K562 (cell line): ENCODE results near the gene RNU6-1. TPM values are rescaled to one million over a fixed set of nuclear protein-coding genes. Genes with fewer than 3 reads are reported as not detected.

Experiments
- ATAC-seq: fragments of 200-7000 bp; cut with Tn5 transposase; 3 replicates; pipeline ENCODE4 v1.9.1; 2020; ENCODE audit warnings: moderate library complexity
- BruUV-seq: library from RNA; stranded (reverse); fragments of 400-500 nt; replicated peaks from 2 replicates; lab custom pipeline; 2021; lab: Mats Ljungman, UMichigan
- CTCF ChIA-PET: fragments of 300-600 bp; formaldehyde crosslinking; extraction: SDS; loops from one replicate; lab custom pipeline; 2021; ENCODE audit warnings: low intra/inter-chr PET ratio; lab: Yijun Ruan, JAX
- POLR2A ChIA-PET: fragments of 300-600, 350-650 bp; sonication (Branson Sonifier 250); formaldehyde crosslinking; extraction: SDS; loops from one replicate; lab custom pipeline; 2021; ENCODE audit warnings: antibody characterized with exemption, inconsistent platforms; lab: Yijun Ruan, JAX
- DNase-seq, 4 experiments: peaks; one replicate each; pipeline versions ENCODE4 v3.0.0 to v3.0.0-alpha.2; 2011 to 2018; ENCODE audit warnings: low spot score in 3 of 4, mixed read lengths in 3 of 4; ENCODE audit errors: extremely low read depth in 1 of 4
- FAIRE-seq: peaks from 2 replicates; lab custom pipeline; 2011; peaks lifted over from hg19 to GRCh38; lab: Jason Lieb, UNC
- H2AFZ ChIP-seq: 2 replicates; pipeline ENCODE4 v1.6.0; 2011; ENCODE audit warnings: low read depth, low read length, control low read depth, inconsistent platforms
- H3K27ac ChIP-seq: fragments of 200-600 bp; 3 replicates; pipeline ENCODE4 v1.8.0; 2011; ENCODE audit warnings: low read depth, mild to moderate bottlenecking, control low read depth, inconsistent platforms, low read length, moderate library complexity, mixed read lengths; ENCODE audit errors: extremely low read depth
- H3K27me3 ChIP-seq, 2 experiments: fragments of 300-600 bp in 1 of 2; 2 replicates in 1 of 2; 3 replicates in 1 of 2; pipeline versions ENCODE4 v1.6.0 to v1.8.0; 2011; ENCODE audit warnings: inconsistent platforms in 2 of 2, low read length in 2 of 2, mild to moderate bottlenecking in 1 of 2, mixed read lengths in 1 of 2, moderate library complexity in 1 of 2; ENCODE audit not compliant: control insufficient read depth in 2 of 2, insufficient read depth in 2 of 2
- H3K36me3 ChIP-seq: fragments of 300-600 bp; 3 replicates; pipeline ENCODE4 v1.8.0; 2011; ENCODE audit warnings: mild to moderate bottlenecking, low read length, inconsistent platforms; ENCODE audit not compliant: control insufficient read depth, insufficient read depth
- H3K4me1 ChIP-seq, 2 experiments: fragments of 200-600 bp in 1 of 2; replicated peaks in 1 of 2; 2 replicates in 1 of 2; 3 replicates in 1 of 2; pipeline versions ENCODE4 v1.5.1 to v1.8.0; 2011; ENCODE audit warnings: inconsistent platforms in 2 of 2, low read length in 2 of 2, mild to moderate bottlenecking in 1 of 2, mixed read lengths in 1 of 2, moderate library complexity in 1 of 2; ENCODE audit not compliant: control insufficient read depth in 2 of 2, insufficient read depth in 2 of 2
- H3K4me2 ChIP-seq: 2 replicates; pipeline ENCODE4 v1.6.1; 2011; ENCODE audit warnings: low read length, control low read depth, inconsistent platforms, mixed read lengths; ENCODE audit not compliant: insufficient read depth
- H3K4me3 ChIP-seq: fragments of 200-600 bp; sonication (generic), shearing (Covaris generic); 2 replicates; pipeline ENCODE4 v1.5.1; 2016; ENCODE audit warnings: control low read depth, inconsistent platforms
- H3K79me2 ChIP-seq: fragments of 200-600 bp; 3 replicates; pipeline ENCODE4 v1.8.0; 2011; ENCODE audit warnings: low read length, inconsistent platforms; ENCODE audit not compliant: control insufficient read depth, insufficient read depth
- H3K9ac ChIP-seq, 2 experiments: 2 replicates each; pipeline versions ENCODE4 v1.6.0 to v1.6.1; 2011; ENCODE audit warnings: low read depth in 2 of 2, low read length in 2 of 2, control low read depth in 1 of 2, inconsistent platforms in 1 of 2, mild to moderate bottlenecking in 1 of 2, mixed read lengths in 1 of 2; ENCODE audit not compliant: insufficient read depth in 1 of 2
- H3K9me1 ChIP-seq: one replicate; pipeline ENCODE4 v1.6.0; 2011; ENCODE audit warnings: inconsistent platforms, mild to moderate bottlenecking, low read length, moderate library complexity; ENCODE audit not compliant: control insufficient read depth, insufficient read depth
- H3K9me3 ChIP-seq: replicated peaks from 2 replicates; pipeline ENCODE4 v1.5.1; 2011; ENCODE audit warnings: low read depth, low read length, inconsistent platforms; ENCODE audit not compliant: control insufficient read depth, insufficient read depth
- H4K20me1 ChIP-seq: replicated peaks from 2 replicates; pipeline ENCODE4 v1.6.1; 2011; ENCODE audit warnings: low read length, inconsistent platforms, mixed read lengths; ENCODE audit not compliant: control insufficient read depth, insufficient read depth
- ARID2 ChIP-seq: fragments of 450-650 bp; IDR thresholded peaks from 2 replicates; pipeline ENCODE4 v1.6.1; 2017; ENCODE audit warnings: antibody characterized with exemption, mild to moderate bottlenecking
- GABPA ChIP-seq: fragments of 200-800 bp; sonication (Bioruptor generic); conservative IDR thresholded peaks from 2 replicates; pipeline ENCODE4 v1.6.1; 2016; ENCODE audit warnings: low read depth, missing genetic modification characterization, missing compliant biosample characterization
- GATAD2B ChIP-seq: fragments of 450-650 bp; IDR thresholded peaks from 2 replicates; pipeline ENCODE4 v1.6.1; 2017; ENCODE audit warnings: mild to moderate bottlenecking, borderline replicate concordance
- WGBS: fragments of 100-300 bp; shearing (Covaris generic); methylation state at CpG from one replicate; pipeline ENCODE4 v1.1.6; 2016; ENCODE audit warnings: low coverage, mixed read lengths; ENCODE audit not compliant: insufficient coverage; ENCODE audit errors: missing lambda C conversion rate; 5-methylcytosine and 5-hydroxymethylcytosine counted together
- in situ Hi-C: fragments of 300-500 bp; cut with MboI; formaldehyde crosslinking; loops from 4 replicates; pipeline ENCODE4 v1.15.0; 2018; ENCODE audit warnings: inconsistent platforms, mixed read lengths
- intact Hi-C: fragments of 100-400 bp; cut with micrococcal nuclease; formaldehyde crosslinking; loops from 2 replicates; pipeline ENCODE4 v1.14.2; 2022
- polyA plus RNA-seq, 8 experiments: library from polyadenylated mRNA; depleted of rRNA in 4 of 8; stranded (reverse) in 5 of 8; unstranded in 3 of 8; fragments of >200 nt; fragmentation: Nextera tagmentation in 2 of 8; fragmentation: Illumina TruSeq in 1 of 8; extraction: Ambion mirVana in 2 of 8; extraction: Trizol in 1 of 8; gene quantifications; 2 replicates each; pipeline versions ENCODE4 v1.2.1 to v1.2.3, GENCODE V29; 2011 to 2014; ENCODE audit warnings: inconsistent platforms in 1 of 8, missing spikeins in 1 of 8
- total RNA-seq, 7 experiments: library from RNA; depleted of rRNA in 6 of 7; stranded (reverse); fragments of >200 nt in 6 of 7; fragmentation: Illumina TruSeq in 2 of 7; extraction: Trizol in 2 of 7; gene quantifications; 2 replicates each; pipeline versions ENCODE4 v1.2.1 to v1.2.3, GENCODE V29; 2011 to 2021; ENCODE audit warnings: low replicate concordance in 1 of 7
- TF ChIP-seq, protein P1 (sequence below): sonication (generic); formaldehyde crosslinking; IDR thresholded peaks from 2 replicates; pipeline ENCODE4 v1.8.1; 2023; ENCODE audit warnings: mild to moderate bottlenecking, missing genetic modification reagents
- TF ChIP-seq, protein P2 (sequence below), 2 experiments: fragments of 450-650 bp; formaldehyde crosslinking in 1 of 2; IDR thresholded peaks; 2 replicates each; pipeline versions ENCODE4 v1.4.0 to v1.6.1; 2014 to 2020; ENCODE audit warnings: mild to moderate bottlenecking in 2 of 2, borderline replicate concordance in 1 of 2, low read depth in 1 of 2
- TF ChIP-seq, protein P3 (sequence below), 3 experiments: IDR thresholded peaks in 2 of 3; conservative IDR thresholded peaks in 1 of 3; 2 replicates each; pipeline ENCODE4 v1.5.1; 2011 to 2012; ENCODE audit warnings: low read length in 3 of 3, mild to moderate bottlenecking in 3 of 3, control low read depth in 2 of 3, improper control_type of control experiment in 1 of 3, inconsistent platforms in 1 of 3, low read depth in 1 of 3, mixed read lengths in 1 of 3, moderate library complexity in 1 of 3; ENCODE audit not compliant: insufficient read depth in 2 of 3

RNU6-1 gene
- total and polyA plus RNA-seq, 9 of the 15 experiments (the other 6 are each of a cell fraction or from before 2014, with no cell fraction given), result not detected

DNA sequence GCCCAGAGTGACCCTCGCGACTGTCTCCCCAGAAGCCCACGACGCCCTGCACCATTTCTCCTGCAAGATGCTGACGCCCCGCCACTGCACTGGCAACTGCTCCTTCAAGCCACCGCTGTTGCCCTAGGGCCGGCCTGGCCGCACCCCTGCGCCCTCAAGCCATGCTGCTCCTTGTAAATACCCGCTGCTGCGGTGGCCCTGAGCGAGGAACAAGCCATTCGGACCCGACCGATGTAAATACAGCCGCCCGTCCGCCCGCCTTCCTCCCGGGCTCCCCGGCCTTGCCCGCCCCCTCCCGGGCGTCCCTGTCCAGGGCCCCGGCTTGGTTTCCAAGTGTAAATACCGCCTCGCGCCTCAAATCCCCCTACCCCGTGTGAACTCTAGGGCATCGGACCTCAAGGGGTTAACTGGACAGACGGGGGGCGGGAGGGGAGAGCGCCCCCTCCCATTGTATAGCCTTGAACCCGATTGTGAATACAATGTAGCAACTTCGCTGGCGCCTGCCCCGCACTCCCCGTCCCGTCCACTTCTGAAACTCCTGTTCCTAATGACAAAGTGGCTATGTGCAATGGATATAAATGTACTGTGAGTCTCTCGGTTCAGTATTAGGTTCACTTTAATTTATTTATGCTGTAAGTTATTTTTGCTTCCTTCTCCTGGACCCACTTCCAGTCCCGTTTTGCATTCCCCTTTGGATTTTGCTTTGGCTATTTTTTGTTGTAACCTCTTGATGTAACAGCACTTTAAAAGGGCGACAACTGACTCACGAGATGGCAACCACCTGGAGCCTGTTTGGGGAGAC is 5.9 kb downstream of the RNU6-1 start:
- CTCF ChIA-PET, result interaction anchor here (0.5 to 5.5 kb wide), 3 partner anchors 333 to 474 kb away, joined by 3 to 39 read pairs (median 6); no protein-coding TSS in a partner anchor
- Histone ChIP-seq H3K79me2 (no peaks in the 10 kb centered on the region), H3K9me3 (no peaks in the 10 kb centered on the region), H3K9me1 (no peaks in the 10 kb centered on the region), H3K4me2 (peak overlapping the region; percentile 77), H2AFZ (peak overlapping the region; percentile 79), H3K4me1 (peaks cover 3 to 35% of the 10 kb centered on the region in 2 experiments), H3K36me3 (no peaks in the 10 kb centered on the region), H4K20me1 (no peaks in the 10 kb centered on the region; the same call in 1 of the 2 replicates), H3K27me3 (peaks cover 2 to 29% of the 10 kb centered on the region in 2 experiments; a peak in 4 of 5 replicates), H3K9ac (peak overlapping the region; percentile 26 to 88; a peak in 3 of 4 replicates), H3K4me3 (peak overlapping the region; percentile 36), H3K27ac (no peak overlapping the region)
- peak; percentile 74 to 84 (median 76) for DNase-seq
- in situ Hi-C loops (loop anchor here (10.0 kb wide), 1 partner anchor 899 kb away; no protein-coding TSS in a partner anchor), intact Hi-C loops (loop anchor here (1.0 to 10.0 kb wide), 4 partner anchors 333 to 887 kb away; no protein-coding TSS in a partner anchor)
- ATAC-seq, result peak; percentile 95
- WGBS, result 6% methylated on average over 38 of the region's 44 CpGs
- FAIRE-seq, result no peak
- no TSS peak for BruUV-seq
- POLR2A ChIA-PET, result interaction anchor here (0.7 kb wide), 2 partner anchors 361 to 396 kb away, joined by 3 read pairs; partner anchors contain the start of gene CLN6
- TF ChIP-seq, protein P1, sequence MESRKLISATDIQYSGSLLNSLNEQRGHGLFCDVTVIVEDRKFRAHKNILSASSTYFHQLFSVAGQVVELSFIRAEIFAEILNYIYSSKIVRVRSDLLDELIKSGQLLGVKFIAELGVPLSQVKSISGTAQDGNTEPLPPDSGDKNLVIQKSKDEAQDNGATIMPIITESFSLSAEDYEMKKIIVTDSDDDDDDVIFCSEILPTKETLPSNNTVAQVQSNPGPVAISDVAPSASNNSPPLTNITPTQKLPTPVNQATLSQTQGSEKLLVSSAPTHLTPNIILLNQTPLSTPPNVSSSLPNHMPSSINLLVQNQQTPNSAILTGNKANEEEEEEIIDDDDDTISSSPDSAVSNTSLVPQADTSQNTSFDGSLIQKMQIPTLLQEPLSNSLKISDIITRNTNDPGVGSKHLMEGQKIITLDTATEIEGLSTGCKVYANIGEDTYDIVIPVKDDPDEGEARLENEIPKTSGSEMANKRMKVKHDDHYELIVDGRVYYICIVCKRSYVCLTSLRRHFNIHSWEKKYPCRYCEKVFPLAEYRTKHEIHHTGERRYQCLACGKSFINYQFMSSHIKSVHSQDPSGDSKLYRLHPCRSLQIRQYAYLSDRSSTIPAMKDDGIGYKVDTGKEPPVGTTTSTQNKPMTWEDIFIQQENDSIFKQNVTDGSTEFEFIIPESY (CRISPR knock-in tag), result peak; percentile 37; the same call in 1 of the 2 replicates
- TF ChIP-seq GABPA (no peak), GATAD2B (peak; percentile 48; the same call in 1 of the 2 replicates), ARID2 (peak; percentile 65)
- TF ChIP-seq, protein P2, sequence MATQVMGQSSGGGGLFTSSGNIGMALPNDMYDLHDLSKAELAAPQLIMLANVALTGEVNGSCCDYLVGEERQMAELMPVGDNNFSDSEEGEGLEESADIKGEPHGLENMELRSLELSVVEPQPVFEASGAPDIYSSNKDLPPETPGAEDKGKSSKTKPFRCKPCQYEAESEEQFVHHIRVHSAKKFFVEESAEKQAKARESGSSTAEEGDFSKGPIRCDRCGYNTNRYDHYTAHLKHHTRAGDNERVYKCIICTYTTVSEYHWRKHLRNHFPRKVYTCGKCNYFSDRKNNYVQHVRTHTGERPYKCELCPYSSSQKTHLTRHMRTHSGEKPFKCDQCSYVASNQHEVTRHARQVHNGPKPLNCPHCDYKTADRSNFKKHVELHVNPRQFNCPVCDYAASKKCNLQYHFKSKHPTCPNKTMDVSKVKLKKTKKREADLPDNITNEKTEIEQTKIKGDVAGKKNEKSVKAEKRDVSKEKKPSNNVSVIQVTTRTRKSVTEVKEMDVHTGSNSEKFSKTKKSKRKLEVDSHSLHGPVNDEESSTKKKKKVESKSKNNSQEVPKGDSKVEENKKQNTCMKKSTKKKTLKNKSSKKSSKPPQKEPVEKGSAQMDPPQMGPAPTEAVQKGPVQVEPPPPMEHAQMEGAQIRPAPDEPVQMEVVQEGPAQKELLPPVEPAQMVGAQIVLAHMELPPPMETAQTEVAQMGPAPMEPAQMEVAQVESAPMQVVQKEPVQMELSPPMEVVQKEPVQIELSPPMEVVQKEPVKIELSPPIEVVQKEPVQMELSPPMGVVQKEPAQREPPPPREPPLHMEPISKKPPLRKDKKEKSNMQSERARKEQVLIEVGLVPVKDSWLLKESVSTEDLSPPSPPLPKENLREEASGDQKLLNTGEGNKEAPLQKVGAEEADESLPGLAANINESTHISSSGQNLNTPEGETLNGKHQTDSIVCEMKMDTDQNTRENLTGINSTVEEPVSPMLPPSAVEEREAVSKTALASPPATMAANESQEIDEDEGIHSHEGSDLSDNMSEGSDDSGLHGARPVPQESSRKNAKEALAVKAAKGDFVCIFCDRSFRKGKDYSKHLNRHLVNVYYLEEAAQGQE (IDR thresholded peaks at IDR 0.05; ENCODE audit: borderline replicate concordance), result peak; percentile 87
- TF ChIP-seq, protein P2 (CRISPR knock-in tag; IDR thresholded peaks at IDR 0.05; ENCODE audit: low read depth), result no peak
- TF ChIP-seq, protein P3, sequence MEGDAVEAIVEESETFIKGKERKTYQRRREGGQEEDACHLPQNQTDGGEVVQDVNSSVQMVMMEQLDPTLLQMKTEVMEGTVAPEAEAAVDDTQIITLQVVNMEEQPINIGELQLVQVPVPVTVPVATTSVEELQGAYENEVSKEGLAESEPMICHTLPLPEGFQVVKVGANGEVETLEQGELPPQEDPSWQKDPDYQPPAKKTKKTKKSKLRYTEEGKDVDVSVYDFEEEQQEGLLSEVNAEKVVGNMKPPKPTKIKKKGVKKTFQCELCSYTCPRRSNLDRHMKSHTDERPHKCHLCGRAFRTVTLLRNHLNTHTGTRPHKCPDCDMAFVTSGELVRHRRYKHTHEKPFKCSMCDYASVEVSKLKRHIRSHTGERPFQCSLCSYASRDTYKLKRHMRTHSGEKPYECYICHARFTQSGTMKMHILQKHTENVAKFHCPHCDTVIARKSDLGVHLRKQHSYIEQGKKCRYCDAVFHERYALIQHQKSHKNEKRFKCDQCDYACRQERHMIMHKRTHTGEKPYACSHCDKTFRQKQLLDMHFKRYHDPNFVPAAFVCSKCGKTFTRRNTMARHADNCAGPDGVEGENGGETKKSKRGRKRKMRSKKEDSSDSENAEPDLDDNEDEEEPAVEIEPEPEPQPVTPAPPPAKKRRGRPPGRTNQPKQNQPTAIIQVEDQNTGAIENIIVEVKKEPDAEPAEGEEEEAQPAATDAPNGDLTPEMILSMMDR (IDR thresholded peaks at IDR 0.05 in 2 of 3, conservative IDR thresholded peaks at IDR 0.05 in 1 of 3; ENCODE audit: insufficient read depth in 2 of 3, low read depth in 1 of 3, low read length in 3 of 3), result peak; percentile 76 to 87 (median 83)
